ENCODE measurements around the gene ST3GAL3.
"Not testable (repeated sequence)": the region's sequence is repeated elsewhere in the genome, so short reads cannot be mapped to it uniquely, and the experiment has no call there.

The ST3GAL3 gene

GRCh38 chr1:43757343-43758053, 50.2 kb downstream of the ST3GAL3 start:
- no peak for DNase-seq (ENCODE audit: low spot score)

GRCh38 chr1:43760745-43761317, 53.5 kb downstream of the ST3GAL3 start:
- no peak for DNase-seq (ENCODE audit: low spot score)

- peak; percentile 77 for DNase-seq (ENCODE audit: low spot score)
These were observed 56.2 kb downstream of the ST3GAL3 start for GRCh38 chr1:43763497-43763973.

GRCh38 chr1:43764581-43764980, 57.2 kb downstream of the ST3GAL3 start:
- no peak for DNase-seq (ENCODE audit: low spot score)

GRCh38 chr1:43766086-43766784, 58.9 kb downstream of the ST3GAL3 start:
- no peak for DNase-seq (ENCODE audit: low spot score)

GRCh38 chr1:43766818-43767525, 59.6 kb downstream of the ST3GAL3 start:
- no peak for DNase-seq (ENCODE audit: low spot score)

GRCh38 chr1:43768168-43768567, 60.8 kb downstream of the ST3GAL3 start:
- no peak for DNase-seq (ENCODE audit: low spot score)

GRCh38 chr1:43769350-43769908, 62.1 kb downstream of the ST3GAL3 start:
- no peak for DNase-seq (ENCODE audit: low spot score)

GRCh38 chr1:43770111-43770510, 62.8 kb downstream of the ST3GAL3 start:
- no peak for DNase-seq (ENCODE audit: low spot score)

- DNase-seq (ENCODE audit: low spot score) = no peak
These were observed 65.6 kb downstream of the ST3GAL3 start for GRCh38 chr1:43772978-43773377.

- no peak for DNase-seq (ENCODE audit: low spot score)
These were observed 66.5 kb downstream of the ST3GAL3 start for GRCh38 chr1:43773821-43774220.

GRCh38 chr1:43774359-43774758, 67.0 kb downstream of the ST3GAL3 start:
- no peak for DNase-seq (ENCODE audit: low spot score)

- no peak for DNase-seq (ENCODE audit: low spot score)
These were observed 68.9 kb downstream of the ST3GAL3 start for GRCh38 chr1:43776043-43776761.

- not testable (repeated sequence) for DNase-seq (ENCODE audit: low spot score)
These were observed 70.6 kb downstream of the ST3GAL3 start for GRCh38 chr1:43777916-43778315.

GRCh38 chr1:43779266-43779665, 71.9 kb downstream of the ST3GAL3 start:
- DNase-seq (ENCODE audit: low spot score) = no peak

- DNase-seq (ENCODE audit: low spot score) = no peak
These were observed 72.6 kb downstream of the ST3GAL3 start for GRCh38 chr1:43779805-43780403.

GRCh38 chr1:43781574-43781973, 74.2 kb downstream of the ST3GAL3 start:
- no peak for DNase-seq (ENCODE audit: low spot score)

- no peak for DNase-seq (ENCODE audit: low spot score)
These were observed 75.8 kb downstream of the ST3GAL3 start for GRCh38 chr1:43783096-43783670.

- no peak for DNase-seq (ENCODE audit: low spot score)
These were observed 76.4 kb downstream of the ST3GAL3 start for GRCh38 chr1:43783671-43784205.

GRCh38 chr1:43786201-43786958, 79.0 kb downstream of the ST3GAL3 start:
- DNase-seq (ENCODE audit: low spot score) = no peak
